ENCODE measurements around the gene ABAT.

ABAT gene

GRCh38 chr16:8674413-8675022 is at the start of gene ABAT:
Gene ABAT, plus strand, starts transcription at chr16:8674617. Its CDS starts 61,123 bp downstream, at chr16:8735740.
- DNase-seq (ENCODE audit: extremely low read depth, low read depth), result peak; percentile 18

DNA sequence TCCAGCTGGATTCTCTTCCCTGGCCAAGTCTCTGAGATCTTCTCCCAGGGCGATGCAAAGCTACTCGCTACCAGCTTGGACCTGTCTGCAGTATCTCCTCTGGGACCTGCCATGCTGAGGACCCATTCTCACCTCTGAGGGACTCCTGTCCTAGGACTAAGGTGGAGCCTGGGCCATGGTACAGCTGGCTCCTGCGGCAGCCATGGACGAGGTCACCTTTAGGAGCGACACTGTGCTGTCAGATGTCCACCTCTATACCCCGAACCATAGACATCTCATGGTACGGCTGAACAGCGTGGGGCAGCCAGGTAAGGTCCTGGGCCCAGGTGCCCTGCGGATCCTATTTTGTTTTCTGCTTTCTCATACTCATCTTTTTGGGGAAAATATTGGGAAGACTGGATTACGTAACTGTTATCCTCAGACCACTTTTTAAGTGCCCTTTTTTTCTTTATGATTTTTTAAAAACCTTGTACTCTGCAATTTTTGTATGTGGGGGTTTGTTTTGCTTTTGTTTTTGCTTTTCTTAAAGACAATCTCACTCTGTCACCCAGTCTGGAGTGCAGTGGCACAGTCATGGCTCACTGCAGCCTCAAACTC is 48.8 kb upstream of the ABAT start:
- DNase-seq (ENCODE audit: extremely low read depth, low read depth), result no peak
- TF ChIP-seq CTCF (IDR thresholded peaks at IDR 0.05; ENCODE audit: low read depth, low read length), result no peak

More at GRCh38 chr16:8674413-8675022, at the start of gene ABAT:
- TF ChIP-seq CTCF (IDR thresholded peaks at IDR 0.05; ENCODE audit: low read depth, low read length), result no peak

DNA sequence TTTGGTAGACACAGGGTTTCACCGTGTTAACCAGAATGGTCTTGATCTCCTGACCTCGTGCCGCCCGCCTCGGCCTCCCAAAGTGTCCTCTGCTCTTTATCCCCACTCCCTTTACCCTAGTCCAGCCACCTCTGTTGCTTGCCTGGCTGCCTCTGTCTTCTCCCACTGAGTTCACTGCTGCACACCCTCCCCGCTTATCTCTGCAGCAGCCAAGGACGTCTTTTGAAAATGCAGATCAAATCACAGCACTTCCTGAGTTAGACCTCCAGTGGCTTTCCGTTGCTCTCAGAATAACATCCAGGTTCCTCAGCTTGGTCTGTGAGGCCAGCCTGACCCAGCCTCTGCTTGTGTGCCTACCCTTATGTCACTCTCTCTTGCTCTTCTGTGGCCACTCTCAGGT is 47.5 kb upstream of the ABAT start:
- no peak for TF ChIP-seq CTCF (IDR thresholded peaks at IDR 0.05; ENCODE audit: low read depth, low read length)
- DNase-seq (ENCODE audit: extremely low read depth, low read depth), result no peak

GRCh38 chr16:8627456-8627855 is 47.0 kb upstream of the ABAT start:
- no peak for DNase-seq (ENCODE audit: extremely low read depth, low read depth)
- no peak for TF ChIP-seq CTCF (IDR thresholded peaks at IDR 0.05; ENCODE audit: low read depth, low read length)

DNA sequence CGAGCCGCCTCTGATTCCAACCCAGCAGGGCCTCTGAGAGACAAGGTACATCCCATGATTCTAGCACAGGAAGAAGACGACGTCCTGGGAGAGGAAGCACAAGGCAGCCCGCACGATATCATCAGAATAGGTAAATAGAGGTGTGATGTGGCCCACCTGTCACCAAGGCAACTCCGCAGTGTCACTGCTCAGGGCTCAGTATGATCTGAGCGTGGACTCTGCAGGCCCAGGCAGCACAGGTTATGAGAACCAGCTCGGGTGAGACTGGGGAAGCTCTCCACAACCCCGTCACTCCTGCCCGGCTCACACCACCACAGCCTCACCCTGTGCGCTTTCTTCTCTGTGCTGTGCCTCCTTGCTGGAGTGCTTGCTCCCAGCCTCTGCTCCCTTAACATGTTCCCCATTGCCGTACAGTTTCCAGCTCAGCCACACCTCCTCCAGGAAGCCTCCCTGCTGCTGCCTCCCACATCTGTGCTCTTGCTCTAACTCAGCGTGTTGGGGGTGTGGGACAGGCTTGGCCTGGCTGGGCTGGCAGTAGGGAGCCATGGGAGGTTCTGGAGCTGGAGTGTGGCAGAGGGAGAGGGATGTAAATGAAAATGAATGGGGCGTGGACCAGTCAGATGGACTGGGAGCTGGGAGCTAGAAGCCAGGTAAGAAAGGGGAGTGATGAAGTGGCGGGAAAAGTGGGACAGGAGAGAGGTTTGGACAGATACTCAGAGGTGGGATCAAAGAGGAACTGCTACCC is 45.3 kb upstream of the ABAT start:
- no peak for TF ChIP-seq CTCF (IDR thresholded peaks at IDR 0.05; ENCODE audit: low read depth, low read length)
- DNase-seq (ENCODE audit: extremely low read depth, low read depth), result no peak

- TF ChIP-seq CTCF (IDR thresholded peaks at IDR 0.05; ENCODE audit: low read depth, low read length), result no peak
- no peak for DNase-seq (ENCODE audit: extremely low read depth, low read depth)
These were observed 44.0 kb upstream of the ABAT start for GRCh38 chr16:8630255-8630953.
